Aorta (tissue), 5 donors: ENCODE results near the gene TNFSF13B. TPM values are rescaled to one million over a fixed set of nuclear protein-coding genes. Genes with fewer than 3 reads are reported as not detected.

Experiments
- ATAC-seq: fragments of 200-7000 bp; cut with Tn5 transposase; one replicate; pipeline ENCODE4 v1.9.1; 2022; ENCODE audit warnings: moderate library complexity; ENCODE audit not compliant: low FRiP score
- DNase-seq, 2 donors: peaks; one replicate each; pipeline ENCODE4 v3.0.0-alpha.2; 2020
- H3K27ac ChIP-seq, 2 donors: one replicate each; pipeline ENCODE4 v1.5.1; 2013; ENCODE audit warnings: low read length in 2 of 2, mild to moderate bottlenecking in 2 of 2, moderate library complexity in 2 of 2, control low read depth in 1 of 2, inconsistent platforms in 1 of 2, low read depth in 1 of 2
- H3K27me3 ChIP-seq, 2 donors: one replicate each; pipeline ENCODE4 v1.6.1; 2013; ENCODE audit warnings: control low read depth in 1 of 2, low read length in 1 of 2, mild to moderate bottlenecking in 1 of 2, moderate library complexity in 1 of 2; ENCODE audit not compliant: insufficient read depth in 2 of 2, control insufficient read depth in 1 of 2
- H3K36me3 ChIP-seq, 2 donors: one replicate each; pipeline ENCODE4 v1.6.1; 2013; ENCODE audit warnings: control low read depth in 1 of 2, low read length in 1 of 2, mild to moderate bottlenecking in 1 of 2; ENCODE audit not compliant: insufficient read depth in 2 of 2, control insufficient read depth in 1 of 2
- H3K4me1 ChIP-seq, 2 donors: one replicate each; pipeline ENCODE4 v1.6.1; 2013; ENCODE audit warnings: low read length in 2 of 2, control low read depth in 1 of 2, mild to moderate bottlenecking in 1 of 2, moderate library complexity in 1 of 2; ENCODE audit not compliant: insufficient read depth in 2 of 2, control insufficient read depth in 1 of 2
- H3K4me3 ChIP-seq, 2 donors: one replicate each; pipeline ENCODE4 v1.5.1; 2013; ENCODE audit warnings: low read length in 2 of 2, control low read depth in 1 of 2, mild to moderate bottlenecking in 1 of 2
- H3K9me3 ChIP-seq: one replicate; pipeline ENCODE4 v1.6.1; 2013; ENCODE audit warnings: mild to moderate bottlenecking, low read length; ENCODE audit not compliant: control insufficient read depth
- WGBS, 2 donors: extraction: QIAGEN DNeasy Blood & Tissue Kit; methylation state at CpG; one replicate each; pipeline ENCODE4 v1.1.7; 2013; 5-methylcytosine and 5-hydroxymethylcytosine counted together
- intact Hi-C, 2 donors: fragments of 100-400 bp; cut with DNase I; formaldehyde crosslinking; loops; one replicate each; pipeline versions ENCODE4 v1.14.2 to v1.15.0; 2022
- long read RNA-seq, 2 donors: library from polyadenylated mRNA; unstranded; transcript quantifications; one replicate each; pipeline ENCODE4 v2.0.0, GENCODE V29; 2020 to 2021
- polyA plus RNA-seq, 2 donors: library from polyadenylated mRNA; stranded (reverse); fragments of 200-250 nt; gene quantifications; one replicate each; pipeline ENCODE4 v1.2.3, GENCODE V29; 2013
- total RNA-seq, 2 donors: library from RNA; stranded (reverse); fragmentation: NEBNext Ultra II Directional; extraction: Animal tissue kit (Norgen Biotek cat#: 25700); gene quantifications; one replicate each; pipeline ENCODE4 v1.2.1, GENCODE V29; 2021
- donor health status: healthy with polysubstance abuse.
- donor health status: Bipolar disorder and iron deficiency.
- donor health status: DM: no; HTN: no; CAD: no.
- donor health status: DM: no; HTN: no; CAD: no.
- donor health status: DM: yes; HTN: yes; CAD: no.

The TNFSF13B gene, protein sequence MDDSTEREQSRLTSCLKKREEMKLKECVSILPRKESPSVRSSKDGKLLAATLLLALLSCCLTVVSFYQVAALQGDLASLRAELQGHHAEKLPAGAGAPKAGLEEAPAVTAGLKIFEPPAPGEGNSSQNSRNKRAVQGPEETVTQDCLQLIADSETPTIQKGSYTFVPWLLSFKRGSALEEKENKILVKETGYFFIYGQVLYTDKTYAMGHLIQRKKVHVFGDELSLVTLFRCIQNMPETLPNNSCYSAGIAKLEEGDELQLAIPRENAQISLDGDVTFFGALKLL
- 10 to 100 TPM in 1 of 2 donors, 1 to 10 TPM in 1; 8.5 to 25.7 TPM for total RNA-seq
- polyA plus RNA-seq, result 10 to 100 TPM in 1 of 2 donors, 1 to 10 TPM in 1; 1.3 to 15.4 TPM
- long read RNA-seq, donor 1, transcript TNFSF13B-201 (6 exons, 2,582 nt), result major isoform, 5 of 6 reads
- long read RNA-seq, donor 1, partial matches to known transcripts, result 0 of 6 reads
- long read RNA-seq, donor 1, other reads (novel, unspliced or antisense), result 0 of 6 reads
- long read RNA-seq, donor 2, transcript TNFSF13B-201 (6 exons, 2,582 nt), result major isoform, 8 of 10 reads
- long read RNA-seq, donor 2, partial matches to known transcripts, result 1 of 10 reads
- long read RNA-seq, donor 2, other reads (novel, unspliced or antisense), result 0 of 10 reads

DNA sequence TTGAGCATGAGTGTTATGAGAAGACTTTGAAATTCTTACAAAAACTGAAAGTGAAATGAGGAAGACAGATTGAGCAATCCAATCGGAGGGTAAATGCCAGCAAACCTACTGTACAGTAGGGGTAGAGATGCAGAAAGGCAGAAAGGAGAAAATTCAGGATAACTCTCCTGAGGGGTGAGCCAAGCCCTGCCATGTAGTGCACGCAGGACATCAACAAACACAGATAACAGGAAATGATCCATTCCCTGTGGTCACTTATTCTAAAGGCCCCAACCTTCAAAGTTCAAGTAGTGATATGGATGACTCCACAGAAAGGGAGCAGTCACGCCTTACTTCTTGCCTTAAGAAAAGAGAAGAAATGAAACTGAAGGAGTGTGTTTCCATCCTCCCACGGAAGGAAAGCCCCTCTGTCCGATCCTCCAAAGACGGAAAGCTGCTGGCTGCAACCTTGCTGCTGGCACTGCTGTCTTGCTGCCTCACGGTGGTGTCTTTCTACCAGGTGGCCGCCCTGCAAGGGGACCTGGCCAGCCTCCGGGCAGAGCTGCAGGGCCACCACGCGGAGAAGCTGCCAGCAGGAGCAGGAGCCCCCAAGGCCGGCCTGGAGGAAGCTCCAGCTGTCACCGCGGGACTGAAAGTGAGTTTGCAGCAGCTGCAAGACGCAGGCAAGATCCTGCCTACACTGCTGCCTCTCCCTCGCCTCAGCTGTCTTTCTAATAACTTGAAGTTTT is at the start of gene TNFSF13B:
Gene TNFSF13B, plus strand, starts transcription at position 118 of the 728 bp plus-strand sequence. Its CDS starts 178 bp downstream, at position 296.
- WGBS, 2 donors, result 7 to 8% methylated on average over 16 of the region's 16 CpGs

GRCh38 chr13:108220041-108220440 is 49.5 kb upstream of the TNFSF13B start:
- no peaks in the 10 kb centered on the region for H3K9me3 ChIP-seq
- peaks cover 2 to 3% of the 10 kb centered on the region in 2 donors for H3K4me1 ChIP-seq

More for the DNA sequence above, at the start of gene TNFSF13B:
- ATAC-seq (peak; percentile 66), DNase-seq (peak; percentile 66 to 80)
- H3K27ac ChIP-seq, result no peak within 1 kb of the TSS
- H3K27me3 ChIP-seq, result no peaks in the 10 kb centered on the region
- H3K4me1 ChIP-seq, result no peaks in the 10 kb centered on the region
- intact Hi-C loops, result no loop called here
- no peaks in the 10 kb centered on the region for H3K9me3 ChIP-seq
- H3K36me3 ChIP-seq, result no peaks in the 10 kb centered on the region
- H3K4me3 ChIP-seq, result no peak within 1 kb of the TSS

DNA sequence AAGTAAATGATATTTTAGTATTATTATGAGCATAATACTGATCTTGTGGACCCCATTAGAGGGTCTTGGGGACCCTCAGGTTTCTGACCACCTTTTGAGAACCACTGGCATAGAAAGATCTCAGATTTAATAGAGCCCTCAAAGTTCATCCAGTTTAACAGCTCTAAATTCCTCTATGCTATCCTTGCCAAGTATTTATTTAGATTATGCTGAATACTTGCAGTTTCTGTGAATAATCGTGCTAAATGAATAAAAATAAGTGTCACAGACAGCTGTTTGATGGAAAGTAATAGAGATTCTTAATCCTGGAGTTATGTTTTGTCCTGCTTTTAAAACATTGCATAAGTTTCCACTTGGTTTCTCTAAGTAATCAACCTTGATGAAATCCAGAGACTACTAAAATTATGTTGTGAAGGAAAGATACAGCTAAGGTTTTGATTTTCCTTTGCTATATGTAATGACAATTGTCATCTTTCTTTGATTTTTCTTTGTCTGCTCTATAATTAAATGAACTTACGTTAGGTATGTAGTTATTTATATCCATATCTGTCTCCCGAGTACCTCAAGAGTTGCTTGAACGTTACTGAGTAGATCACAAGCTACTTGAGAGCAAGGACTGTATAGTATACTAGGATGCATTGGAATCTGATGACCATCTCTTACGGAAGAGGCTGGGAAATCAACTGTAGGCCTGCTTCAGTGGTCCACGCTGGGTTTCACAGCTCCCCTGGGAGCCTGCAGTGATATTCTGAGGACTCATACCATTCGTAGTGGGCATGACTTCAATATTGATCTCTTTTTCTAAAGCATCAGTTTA is 45.6 kb upstream of the TNFSF13B start:
- ATAC-seq (no peak), DNase-seq (no peak)
- no peaks in the 10 kb centered on the region for H3K36me3 ChIP-seq
- no peaks in the 10 kb centered on the region for H3K27me3 ChIP-seq
- H3K27ac ChIP-seq, result no peak overlapping the region
- H3K4me3 ChIP-seq, result no peak overlapping the region
- intact Hi-C loops, result no loop called here
- peaks cover 2 to 6% of the 10 kb centered on the region in 2 donors for H3K4me1 ChIP-seq
- 64 to 65% methylated on average over 7 of the region's 7 CpGs for WGBS, 2 donors
- no peaks in the 10 kb centered on the region for H3K9me3 ChIP-seq

More at GRCh38 chr13:108220041-108220440, 49.5 kb upstream of the TNFSF13B start:
- intact Hi-C loops, result no loop called here
- H3K27ac ChIP-seq, result no peak overlapping the region
- DNase-seq (no peak), ATAC-seq (no peak)
- no peak overlapping the region for H3K4me3 ChIP-seq
- no peaks in the 10 kb centered on the region for H3K36me3 ChIP-seq
- 45 to 51% methylated on average over 1 of the region's 1 CpG for WGBS, 2 donors
- no peaks in the 10 kb centered on the region for H3K27me3 ChIP-seq

GRCh38 chr13:108225440-108225839 is 44.1 kb upstream of the TNFSF13B start:
- intact Hi-C loops, result no loop called here
- H3K4me1 ChIP-seq, result peaks cover 0 to 3% of the 10 kb centered on the region in 2 donors
- no peaks in the 10 kb centered on the region for H3K36me3 ChIP-seq
- DNase-seq, result no peak
- H3K4me3 ChIP-seq, result no peak overlapping the region
- no peak for ATAC-seq
- no peaks in the 10 kb centered on the region for H3K27me3 ChIP-seq
- no peaks in the 10 kb centered on the region for H3K9me3 ChIP-seq
- 77 to 79% methylated on average over 1 of the region's 1 CpG for WGBS, 2 donors
- H3K27ac ChIP-seq, result no peak overlapping the region

DNA sequence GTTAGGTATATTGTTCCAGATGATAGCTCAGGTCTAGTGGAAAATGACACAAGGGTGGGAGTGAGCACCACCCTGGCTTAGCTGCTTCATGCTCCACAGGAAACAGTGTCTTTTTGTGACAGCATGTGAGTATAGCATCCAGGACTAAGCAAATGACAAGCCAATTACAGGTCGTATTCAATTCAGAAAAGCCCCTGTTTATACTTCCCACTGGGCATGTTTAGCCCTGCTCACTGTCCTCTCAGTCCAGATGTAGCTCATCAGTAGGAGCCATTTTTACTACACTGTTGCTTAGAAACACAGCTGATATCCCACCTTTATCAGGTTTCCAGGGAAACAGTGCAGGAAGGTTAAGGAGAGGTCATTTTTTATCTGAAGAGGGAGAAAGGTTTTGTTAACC is 43.3 kb upstream of the TNFSF13B start:
- WGBS, 2 donors, result 21 to 24% methylated on average over 1 of the region's 1 CpG
- ATAC-seq (peak; percentile 36), DNase-seq (no peak)
- H3K27me3 ChIP-seq, result no peaks in the 10 kb centered on the region
- H3K36me3 ChIP-seq, result no peaks in the 10 kb centered on the region
- H3K9me3 ChIP-seq, result no peaks in the 10 kb centered on the region
- intact Hi-C loops, result no loop called here
- H3K27ac ChIP-seq, result no peak overlapping the region
- H3K4me3 ChIP-seq, result no peak overlapping the region
- H3K4me1 ChIP-seq, result peaks cover 0 to 3% of the 10 kb centered on the region in 2 donors

DNA sequence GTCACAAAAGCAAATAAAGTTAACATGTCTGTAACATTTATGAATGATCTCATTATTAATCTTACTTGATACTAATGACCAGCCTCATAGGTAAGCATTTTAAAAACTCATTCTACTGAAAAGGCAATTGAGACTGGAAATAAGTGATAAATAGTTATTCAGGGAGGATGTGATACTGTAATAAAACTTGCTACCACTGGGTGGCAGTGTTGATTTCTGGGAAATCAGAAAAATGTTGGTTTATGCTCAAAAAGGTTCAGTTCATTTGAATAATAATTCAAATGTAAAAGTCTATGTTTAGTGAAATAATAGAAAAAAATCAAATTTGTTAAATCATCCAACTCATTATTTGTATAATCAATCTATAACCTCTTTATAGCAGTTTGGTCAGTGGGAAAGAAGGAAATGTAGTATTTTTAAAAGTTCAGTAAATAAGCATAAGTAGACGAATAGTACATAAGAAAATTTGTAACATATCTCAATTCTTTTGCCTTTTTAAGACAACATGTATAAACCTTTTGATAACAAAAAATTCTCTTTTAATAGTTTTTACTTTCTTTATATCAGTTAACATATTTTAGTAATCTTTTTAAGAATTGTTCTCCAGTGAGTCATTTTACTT is 41.8 kb upstream of the TNFSF13B start:
- H3K4me1 ChIP-seq, result peaks cover 0 to 3% of the 10 kb centered on the region in 2 donors
- ATAC-seq, result no peak

GRCh38 chr13:108230377-108230776 is 39.1 kb upstream of the TNFSF13B start:
- no peak for ATAC-seq
- intact Hi-C loops, result no loop called here

More for the DNA sequence above, 41.8 kb upstream of the TNFSF13B start:
- H3K27ac ChIP-seq, result no peak overlapping the region
- no peak for DNase-seq
- H3K27me3 ChIP-seq, result no peaks in the 10 kb centered on the region
- H3K36me3 ChIP-seq, result no peaks in the 10 kb centered on the region
- no peaks in the 10 kb centered on the region for H3K9me3 ChIP-seq
- intact Hi-C loops, result no loop called here
- 84 to 89% methylated on average over 1 of the region's 1 CpG for WGBS, 2 donors
- H3K4me3 ChIP-seq, result no peak overlapping the region

GRCh38 chr13:108249150-108249549 is 20.4 kb upstream of the TNFSF13B start:
- 70 to 71% methylated on average over 4 of the region's 4 CpGs for WGBS, 2 donors
- intact Hi-C loops, result no loop called here
- H3K27me3 ChIP-seq, result no peaks in the 10 kb centered on the region
- H3K27ac ChIP-seq, result no peak overlapping the region
- H3K9me3 ChIP-seq, result peaks cover 2% of the 10 kb centered on the region
- H3K4me3 ChIP-seq, result no peak overlapping the region
- H3K4me1 ChIP-seq, result no peaks in the 10 kb centered on the region
- DNase-seq (no peak), ATAC-seq (no peak)
- H3K36me3 ChIP-seq, result no peaks in the 10 kb centered on the region

More at GRCh38 chr13:108230377-108230776, 39.1 kb upstream of the TNFSF13B start:
- Histone ChIP-seq H3K36me3 (no peaks in the 10 kb centered on the region), H3K4me1 (peaks cover 0 to 3% of the 10 kb centered on the region in 2 donors), H3K27ac (no peak overlapping the region), H3K9me3 (no peaks in the 10 kb centered on the region), H3K27me3 (no peaks in the 10 kb centered on the region), H3K4me3 (no peak overlapping the region)
- DNase-seq, result no peak
